ENCODE measurements around the gene ECHS1.

Gene ECHS1

DNA sequence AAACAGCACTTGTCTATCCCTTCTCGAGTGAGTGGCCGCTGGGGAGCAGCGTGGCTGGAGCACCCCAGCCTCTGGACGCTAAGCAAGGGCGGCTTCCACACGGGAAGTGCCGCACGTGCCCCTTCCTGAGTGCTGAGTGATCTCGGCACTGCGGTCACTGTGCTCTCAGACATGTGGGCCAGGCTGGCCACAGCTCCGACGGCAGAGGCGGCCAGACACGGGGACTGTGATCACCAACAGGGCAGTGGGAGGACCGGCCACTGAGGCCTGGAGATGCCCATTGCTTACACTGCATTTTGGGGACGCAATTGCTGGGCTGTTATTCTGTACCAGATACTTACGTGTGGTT lies 7.0 kb downstream of the ECHS1 start:
- ChIA-PET POLR2A (no interaction called here), CTCF (interaction anchor here (1.5 kb wide), 1 partner anchor 37 kb away, joined by 3 read pairs; no protein-coding TSS in a partner anchor)
- TF ChIP-seq, protein P1, sequence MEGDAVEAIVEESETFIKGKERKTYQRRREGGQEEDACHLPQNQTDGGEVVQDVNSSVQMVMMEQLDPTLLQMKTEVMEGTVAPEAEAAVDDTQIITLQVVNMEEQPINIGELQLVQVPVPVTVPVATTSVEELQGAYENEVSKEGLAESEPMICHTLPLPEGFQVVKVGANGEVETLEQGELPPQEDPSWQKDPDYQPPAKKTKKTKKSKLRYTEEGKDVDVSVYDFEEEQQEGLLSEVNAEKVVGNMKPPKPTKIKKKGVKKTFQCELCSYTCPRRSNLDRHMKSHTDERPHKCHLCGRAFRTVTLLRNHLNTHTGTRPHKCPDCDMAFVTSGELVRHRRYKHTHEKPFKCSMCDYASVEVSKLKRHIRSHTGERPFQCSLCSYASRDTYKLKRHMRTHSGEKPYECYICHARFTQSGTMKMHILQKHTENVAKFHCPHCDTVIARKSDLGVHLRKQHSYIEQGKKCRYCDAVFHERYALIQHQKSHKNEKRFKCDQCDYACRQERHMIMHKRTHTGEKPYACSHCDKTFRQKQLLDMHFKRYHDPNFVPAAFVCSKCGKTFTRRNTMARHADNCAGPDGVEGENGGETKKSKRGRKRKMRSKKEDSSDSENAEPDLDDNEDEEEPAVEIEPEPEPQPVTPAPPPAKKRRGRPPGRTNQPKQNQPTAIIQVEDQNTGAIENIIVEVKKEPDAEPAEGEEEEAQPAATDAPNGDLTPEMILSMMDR (IDR thresholded peaks at IDR 0.05; ENCODE audit: control extremely low read depth, extremely low read depth, low read depth, missing control alignments) = no peak

DNA sequence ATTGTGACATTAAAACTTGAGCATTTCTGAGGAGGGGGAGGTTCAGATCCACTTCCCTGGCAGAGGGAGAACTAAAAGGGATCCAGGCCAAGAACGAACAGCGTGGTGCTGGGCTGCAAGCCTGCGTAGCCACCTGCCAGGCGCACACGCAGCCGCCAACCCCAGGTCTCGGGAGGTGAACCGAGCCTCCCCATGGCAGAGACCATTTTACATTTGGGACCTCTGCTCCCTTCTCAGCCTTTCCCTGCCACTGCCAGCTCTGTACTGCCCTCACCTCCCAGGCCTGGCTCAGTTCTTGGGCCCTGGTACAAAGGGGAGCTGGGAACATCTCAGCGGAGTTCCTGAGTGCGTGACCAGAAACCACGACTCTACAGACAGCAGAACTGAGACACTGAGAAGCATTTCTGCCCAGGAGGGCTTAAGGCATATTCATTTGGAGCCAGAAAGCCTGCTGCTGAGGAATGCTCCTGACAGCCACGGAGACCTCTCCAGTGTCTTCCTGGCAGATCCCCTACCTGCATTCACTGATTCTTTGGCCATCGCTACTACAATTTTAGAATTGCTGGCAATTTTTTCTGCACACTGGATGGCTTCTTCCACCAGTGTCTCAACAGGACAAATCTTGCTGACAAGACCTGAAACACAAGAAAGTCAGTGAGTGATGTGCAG lies 7.6 kb downstream of the ECHS1 start:
- DNase-seq (ENCODE audit: extremely low spot score) = no peak
- POLR2A ChIA-PET = no interaction called here
- CTCF ChIA-PET = no interaction called here
- TF ChIP-seq, protein P1 (IDR thresholded peaks at IDR 0.05; ENCODE audit: control extremely low read depth, extremely low read depth, low read depth, missing control alignments) = no peak

More for the DNA sequence above, 7.0 kb downstream of the ECHS1 start:
- no peak for DNase-seq (ENCODE audit: extremely low spot score)

DNA sequence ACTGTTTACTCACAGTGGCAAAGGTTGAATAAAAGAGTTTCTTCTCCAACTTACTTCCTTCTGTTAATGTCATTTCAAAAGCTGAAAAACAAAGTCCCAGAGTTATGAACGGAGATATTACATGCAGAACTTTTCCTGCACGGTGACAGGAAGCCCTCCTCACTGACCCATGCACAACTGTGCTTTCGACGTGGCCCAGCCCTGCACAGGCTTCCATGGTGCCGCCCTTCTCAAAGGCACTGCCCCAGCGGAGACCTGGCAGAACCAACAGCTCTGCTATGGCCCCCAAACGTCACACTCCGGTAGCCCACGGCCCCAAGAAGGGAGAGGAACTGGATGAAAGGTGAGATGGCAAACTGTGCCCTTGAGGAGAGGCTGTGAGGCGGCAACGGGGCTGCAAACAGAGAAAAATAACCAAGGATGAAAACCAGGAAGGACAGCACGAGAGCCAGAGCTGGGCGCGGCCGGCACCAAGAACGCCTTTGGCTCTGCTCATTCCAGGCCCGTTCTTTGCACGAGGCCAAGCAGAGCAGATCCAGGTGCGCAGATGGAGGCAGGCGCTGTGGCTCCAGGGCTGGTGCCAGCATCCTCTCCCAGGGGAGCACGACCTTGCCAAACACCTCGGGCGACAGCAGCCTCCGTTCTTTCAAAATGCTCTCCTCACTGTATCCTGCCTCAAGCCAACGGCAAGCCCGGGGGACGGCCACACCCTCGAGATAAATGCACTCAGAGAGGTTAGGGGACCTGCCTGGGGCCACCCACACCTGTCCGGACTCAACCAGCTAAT lies 8.3 kb downstream of the ECHS1 start:
- CTCF ChIA-PET = no interaction called here
- POLR2A ChIA-PET = no interaction called here
- DNase-seq (ENCODE audit: extremely low spot score) = no peak
- TF ChIP-seq, protein P1 (IDR thresholded peaks at IDR 0.05; ENCODE audit: control extremely low read depth, extremely low read depth, low read depth, missing control alignments) = no peak

DNA sequence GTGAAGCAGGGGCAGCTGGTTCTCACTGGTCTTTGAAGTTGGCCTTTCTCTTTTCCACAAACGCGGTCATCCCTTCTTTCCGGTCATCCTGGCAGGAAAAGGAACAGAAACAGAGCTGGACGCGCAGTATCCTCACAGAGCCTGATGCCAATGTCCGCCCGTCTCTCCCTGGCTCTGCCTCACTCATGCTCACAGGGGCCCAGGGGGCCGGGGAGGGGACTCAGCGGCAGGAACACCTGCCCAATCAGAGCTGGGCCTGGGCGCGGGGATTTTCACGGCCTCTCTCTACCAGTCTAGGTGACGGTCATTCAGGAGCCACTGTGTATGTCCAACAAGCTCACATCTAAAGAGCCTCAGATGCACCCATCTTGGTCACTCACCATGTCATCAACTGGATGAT lies 10.3 kb downstream of the ECHS1 start:
- no peak for DNase-seq (ENCODE audit: extremely low spot score)
- TF ChIP-seq, protein P1 (IDR thresholded peaks at IDR 0.05; ENCODE audit: control extremely low read depth, extremely low read depth, low read depth, missing control alignments) = no peak
- POLR2A ChIA-PET = no interaction called here
- CTCF ChIA-PET = interaction anchor here (1.4 to 3.0 kb wide), 4 partner anchors 9 to 38 kb away, joined by 3 to 21 read pairs (median 4); no protein-coding TSS in a partner anchor

DNA sequence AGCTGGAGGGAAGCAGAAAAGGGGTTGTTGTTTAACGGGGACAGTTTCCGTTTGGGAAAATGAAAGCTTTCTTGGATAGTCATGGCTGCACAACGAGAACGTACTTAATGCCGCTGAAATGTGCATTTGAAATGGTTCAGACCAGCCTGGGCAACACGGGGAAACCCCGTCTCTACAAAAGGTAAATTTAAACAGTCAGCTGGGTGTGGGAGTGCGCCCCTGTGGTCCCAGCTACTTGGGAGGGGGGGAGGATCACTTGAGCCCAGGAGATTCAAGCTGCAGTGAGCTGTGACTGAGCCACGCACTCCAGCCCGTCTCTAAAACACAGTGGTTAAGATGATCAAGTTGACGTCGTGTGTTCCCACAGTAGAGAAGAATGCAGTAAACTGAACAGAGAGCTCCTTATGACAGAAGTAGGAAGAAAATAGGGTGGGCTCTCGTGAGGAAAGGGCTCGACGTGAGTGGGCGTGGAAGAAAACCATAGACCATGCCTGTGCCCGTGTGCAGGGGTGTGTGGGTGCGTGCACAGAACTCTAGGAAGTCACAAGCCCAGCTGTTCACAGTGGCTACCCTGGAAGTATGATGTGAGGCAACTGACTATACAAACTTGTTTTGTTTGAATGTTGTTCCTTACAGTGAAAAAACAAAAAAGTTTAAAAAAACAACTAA lies 11.2 kb downstream of the ECHS1 start:
- CTCF ChIA-PET = interaction anchor here (1.1 to 3.0 kb wide), 6 partner anchors 8 to 48 kb away, joined by 3 to 21 read pairs (median 4); no protein-coding TSS in a partner anchor
- POLR2A ChIA-PET = interaction anchor here (1.5 kb wide), 1 partner anchor 9 kb away, joined by 4 read pairs; no protein-coding TSS in a partner anchor
- TF ChIP-seq, protein P1 (IDR thresholded peaks at IDR 0.05; ENCODE audit: control extremely low read depth, extremely low read depth, low read depth, missing control alignments) = no peak
- DNase-seq (ENCODE audit: extremely low spot score) = no peak

DNA sequence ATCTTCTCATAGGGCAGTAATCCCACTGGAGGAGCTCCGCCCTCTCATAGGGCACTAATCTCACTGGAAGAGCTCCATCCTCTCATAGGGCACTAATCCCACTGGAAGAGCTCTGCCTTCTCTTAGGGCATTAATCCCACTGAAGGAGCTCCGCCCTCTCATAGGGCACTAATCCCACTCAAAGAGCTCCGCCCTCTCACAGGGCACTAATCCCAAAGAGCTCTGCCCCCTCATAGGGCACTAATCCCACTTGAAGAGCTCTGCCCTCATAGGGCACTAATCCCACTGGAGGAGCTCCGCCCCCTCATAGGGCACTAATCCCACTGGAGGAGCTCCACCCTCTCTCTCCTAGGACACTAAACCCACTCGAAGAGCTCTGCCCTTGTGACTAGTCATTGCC lies 11.9 kb downstream of the ECHS1 start:
- CTCF ChIA-PET = interaction anchor here (1.1 to 3.0 kb wide), 5 partner anchors 17 to 47 kb away, joined by 3 to 21 read pairs (median 4); no protein-coding TSS in a partner anchor

More for the DNA sequence above, 11.9 kb downstream of the ECHS1 start:
- DNase-seq (ENCODE audit: extremely low spot score) = no peak
- POLR2A ChIA-PET = interaction anchor here (1.5 kb wide), 1 partner anchor 9 kb away, joined by 4 read pairs; no protein-coding TSS in a partner anchor
- TF ChIP-seq, protein P1 (IDR thresholded peaks at IDR 0.05; ENCODE audit: control extremely low read depth, extremely low read depth, low read depth, missing control alignments) = no peak

All from GM10248 (cell line).